ENCODE data around the gene SCN1B. TPM values are rescaled to one million over a fixed set of nuclear protein-coding genes. Genes with fewer than 3 reads are reported as not detected.

SCN1B gene
- polyA plus RNA-seq, 2 of the 4 experiments (the other 2 are of a cell fraction) = 11.0 to 11.3 TPM

GRCh38 chr19:35009424-35010415 is 20.6 kb upstream of the SCN1B start (continued):
- 0 out of 2 replicates have a peak, but pooled peaks have one; percentile 15 for TF ChIP-seq ESRRA (IDR thresholded peaks at IDR 0.05; ENCODE audit: borderline replicate concordance, low read length)
- TF ChIP-seq HOXB5 (CRISPR knock-in tag; IDR thresholded peaks at IDR 0.05) = no peak
- TF ChIP-seq HMGXB4 (CRISPR knock-in tag; IDR thresholded peaks at IDR 0.05; ENCODE audit: borderline replicate concordance) = no peak
- no peak for TF ChIP-seq CBX2 (IDR thresholded peaks at IDR 0.05; ENCODE audit: borderline replicate concordance, low read depth)
- no peak for TF ChIP-seq FOXS1 (CRISPR knock-in tag; IDR thresholded peaks at IDR 0.05)
- TF ChIP-seq CHD4 (IDR thresholded peaks at IDR 0.05; ENCODE audit: borderline replicate concordance) = no peak
- TF ChIP-seq NFE2L2 (conservative IDR thresholded peaks at IDR 0.05; ENCODE audit: low read length) = no peak
- TF ChIP-seq BCL3 (IDR thresholded peaks at IDR 0.05) = no peak
- TF ChIP-seq MAZ (IDR thresholded peaks at IDR 0.05; ENCODE audit: borderline replicate concordance, low read depth, low read length) = no peak
- no peak for TF ChIP-seq ZNF302 (CRISPR knock-in tag; IDR thresholded peaks at IDR 0.05)
- no peak for TF ChIP-seq USF2 (IDR thresholded peaks at IDR 0.05)
- TF ChIP-seq RFX5 (IDR thresholded peaks at IDR 0.05) = no peak
- no peak for TF ChIP-seq HEYL (CRISPR knock-in tag; IDR thresholded peaks at IDR 0.05)
- TF ChIP-seq MYC (IDR thresholded peaks at IDR 0.05; ENCODE audit: borderline replicate concordance, low read length) = no peak

- peak; percentile 25; the same call in 1 of the 3 replicates for TF ChIP-seq BCL3 (IDR thresholded peaks at IDR 0.05)
- no peak for TF ChIP-seq PHF8 (IDR thresholded peaks at IDR 0.05; ENCODE audit: borderline replicate concordance, low read depth)
- H3K4me2 ChIP-seq = no peak overlapping the region
- ATAC-seq = no peak
- CTCF ChIA-PET = interaction anchor here (5.3 to 61.4 kb wide), 3 partner anchors 1 to 33 kb away, joined by 29 to 1860 read pairs (median 1860); partner anchors contain the start of genes GRAMD1A, SCN1B and ZNF792
- no peak for DNase-seq (ENCODE audit: low read depth in 1 of 2, low spot score in 1 of 2)
- peaks cover 43% of the 10 kb centered on the region for H3K4me1 ChIP-seq
- FAIRE-seq = no peak
- H3K4me3 ChIP-seq = no peak overlapping the region
- no peaks in the 10 kb centered on the region for H3K9me3 ChIP-seq
- peak overlapping the region in 1 of 2 experiments; percentile 42; a peak in 3 of 6 replicates for H3K27ac ChIP-seq
- POLR2A ChIA-PET = interaction anchor here (1.0 to 2.1 kb wide), 2 partner anchors 10 kb away, joined by 3 to 7 read pairs; no protein-coding TSS in a partner anchor
- WGBS (ENCODE audit: missing lambda C conversion rate) = 94% methylated on average over 13 of the region's 13 CpGs
These were observed 19.1 kb upstream of the SCN1B start for GRCh38 chr19:35011091-35011689.
